Measurements from ENCODE around the gene SLC35F3.

GRCh38 chr1:234221601-234222000 lies 317.1 kb downstream of the SLC35F3 start:
- TF ChIP-seq POLR2A (IDR thresholded peaks at IDR 0.05) (no peak), CTCF (IDR thresholded peaks at IDR 0.05) (no peak), EP300 (IDR thresholded peaks at IDR 0.05) (no peak), POLR2AphosphoS5 (IDR thresholded peaks at IDR 0.05) (no peak)
